ENCODE data around the gene NDUFA1. TPM values are rescaled to one million over a fixed set of nuclear protein-coding genes. Genes with fewer than 3 reads are reported as not detected.

The NDUFA1 gene
- total and polyA plus RNA-seq, 10 of the 15 experiments (the other 5 are each of a cell fraction or from before 2014, with no cell fraction given): 113 to 1,113 (median 306) TPM

- TF ChIP-seq ATF2 (IDR thresholded peaks at IDR 0.05; ENCODE audit: low read length) (0 out of 2 replicates have a peak, but pooled peaks have one; percentile 41), RB1 (IDR thresholded peaks at IDR 0.05; ENCODE audit: borderline replicate concordance) (no peak), PKNOX1 (IDR thresholded peaks at IDR 0.05) (no peak), MLLT1 (IDR thresholded peaks at IDR 0.05) (no peak), NR2F1 (conservative IDR thresholded peaks at IDR 0.05) (no peak; the same call in 1 of the 2 replicates), IKZF1 (conservative IDR thresholded peaks at IDR 0.05) (peak; percentile 43; the same call in 1 of the 2 replicates), CREB1 (IDR thresholded peaks at IDR 0.05; ENCODE audit: low read depth) (0 out of 2 replicates have a peak, but pooled peaks have one; percentile 27), SPI1 (IDR thresholded peaks at IDR 0.05; ENCODE audit: borderline replicate concordance, insufficient read depth, low read depth, low read length) (peak; percentile 63), SUPT20H (IDR thresholded peaks at IDR 0.05; ENCODE audit: borderline replicate concordance, control insufficient read depth, low read depth, low read length) (no peak), SUZ12 (IDR thresholded peaks at IDR 0.05; ENCODE audit: unreplicated experiment) (no peak), IRF4 (IDR thresholded peaks at IDR 0.05; ENCODE audit: low read depth, low read length) (peak; percentile 84), EED (IDR thresholded peaks at IDR 0.05; ENCODE audit: low read depth) (peak; percentile 34; the same call in 1 of the 2 replicates), E4F1 (IDR thresholded peaks at IDR 0.05; ENCODE audit: borderline replicate concordance, partially characterized antibody) (no peak), CBX5 (IDR thresholded peaks at IDR 0.05; ENCODE audit: low read depth) (no peak), PML (IDR thresholded peaks at IDR 0.05; ENCODE audit: low read length) (0 out of 2 replicates have a peak, but pooled peaks have one; percentile 36), MAX (IDR thresholded peaks at IDR 0.05; ENCODE audit: low read depth, low read length) (no peak), RUNX3 (IDR thresholded peaks at IDR 0.05; ENCODE audit: low read length) (0 out of 2 replicates have a peak, but pooled peaks have one; percentile 22), RBBP5 (conservative IDR thresholded peaks at IDR 0.05) (no peak), HDAC2 (IDR thresholded peaks at IDR 0.05) (no peak), ZSCAN29 (IDR thresholded peaks at IDR 0.05) (no peak)
- TF ChIP-seq, protein P1, sequence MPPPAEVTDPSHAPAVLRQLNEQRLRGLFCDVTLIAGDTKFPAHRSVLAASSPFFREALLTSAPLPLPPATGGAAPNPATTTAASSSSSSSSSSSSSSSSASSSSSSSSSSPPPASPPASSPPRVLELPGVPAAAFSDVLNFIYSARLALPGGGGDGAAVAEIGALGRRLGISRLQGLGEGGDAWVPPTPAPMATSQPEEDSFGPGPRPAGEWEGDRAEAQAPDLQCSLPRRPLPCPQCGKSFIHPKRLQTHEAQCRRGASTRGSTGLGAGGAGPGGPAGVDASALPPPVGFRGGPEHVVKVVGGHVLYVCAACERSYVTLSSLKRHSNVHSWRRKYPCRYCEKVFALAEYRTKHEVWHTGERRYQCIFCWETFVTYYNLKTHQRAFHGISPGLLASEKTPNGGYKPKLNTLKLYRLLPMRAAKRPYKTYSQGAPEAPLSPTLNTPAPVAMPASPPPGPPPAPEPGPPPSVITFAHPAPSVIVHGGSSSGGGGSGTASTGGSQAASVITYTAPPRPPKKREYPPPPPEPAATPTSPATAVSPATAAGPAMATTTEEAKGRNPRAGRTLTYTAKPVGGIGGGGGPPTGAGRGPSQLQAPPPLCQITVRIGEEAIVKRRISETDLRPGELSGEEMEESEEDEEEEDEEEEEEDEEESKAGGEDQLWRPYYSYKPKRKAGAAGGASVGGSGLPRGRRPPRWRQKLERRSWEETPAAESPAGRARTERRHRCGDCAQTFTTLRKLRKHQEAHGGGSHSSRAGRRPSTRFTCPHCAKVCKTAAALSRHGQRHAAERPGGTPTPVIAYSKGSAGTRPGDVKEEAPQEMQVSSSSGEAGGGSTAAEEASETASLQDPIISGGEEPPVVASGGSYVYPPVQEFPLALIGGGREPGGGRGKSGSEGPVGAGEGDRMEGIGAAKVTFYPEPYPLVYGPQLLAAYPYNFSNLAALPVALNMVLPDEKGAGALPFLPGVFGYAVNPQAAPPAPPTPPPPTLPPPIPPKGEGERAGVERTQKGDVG (CRISPR knock-in tag; IDR thresholded peaks at IDR 0.05): no peak
Measured at GRCh38 chrX:119826399-119826959, 45.2 kb upstream of the NDUFA1 start (continued).
